RKO (cell line): ENCODE measurements around the gene ZC3H7B.
A peak's percentile ranks its signal among the peaks of the same experiment; 100 is the strongest.

Experiments
- DNase-seq: peaks from one replicate; pipeline ENCODE4 v3.0.0-alpha.2; 2016; ENCODE audit warnings: low spot score

ZC3H7B gene

DNA sequence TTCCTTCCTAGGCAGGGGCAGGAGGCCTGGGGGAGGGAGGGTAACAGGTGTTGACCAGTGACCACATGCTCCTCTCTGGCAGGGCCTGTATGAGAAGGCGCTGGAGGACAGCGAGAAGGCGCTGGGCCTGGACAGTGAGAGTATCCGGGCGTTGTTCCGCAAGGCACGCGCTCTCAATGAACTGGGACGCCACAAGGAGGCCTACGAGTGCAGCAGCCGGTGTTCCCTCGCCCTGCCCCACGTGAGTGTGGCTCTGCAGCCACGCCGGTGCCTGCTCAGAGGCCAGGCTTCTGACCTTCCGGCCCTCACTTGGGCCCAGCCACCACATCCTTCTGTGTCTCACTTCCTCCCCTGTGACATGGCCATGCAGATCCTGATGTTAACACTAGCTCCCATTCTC is 25.8 kb downstream of the ZC3H7B start:
- no peak for DNase-seq

DNA sequence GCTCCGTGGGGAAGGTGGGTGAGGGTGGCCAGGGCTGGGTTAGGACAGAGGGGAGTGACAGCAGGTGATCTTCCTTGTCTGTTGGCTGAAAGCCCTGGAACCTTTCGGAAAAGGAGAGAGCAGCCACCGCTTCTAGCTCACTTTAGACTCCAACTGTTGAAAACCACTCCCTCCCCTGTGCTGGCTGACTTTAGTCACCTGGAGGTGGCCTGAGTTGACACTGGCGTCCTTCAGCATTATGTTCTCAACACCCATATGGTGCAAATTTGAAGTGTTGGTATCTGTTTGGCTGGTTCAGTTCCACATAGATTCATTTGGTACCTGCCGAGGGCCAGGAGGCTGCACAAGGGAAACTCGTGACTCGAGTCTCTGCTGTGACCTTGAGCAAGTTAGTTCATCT is 28.8 kb downstream of the ZC3H7B start:
- no peak for DNase-seq

- DNase-seq = no peak
Measured at GRCh38 chr22:41332217-41332939, 31.1 kb downstream of the ZC3H7B start.

DNA sequence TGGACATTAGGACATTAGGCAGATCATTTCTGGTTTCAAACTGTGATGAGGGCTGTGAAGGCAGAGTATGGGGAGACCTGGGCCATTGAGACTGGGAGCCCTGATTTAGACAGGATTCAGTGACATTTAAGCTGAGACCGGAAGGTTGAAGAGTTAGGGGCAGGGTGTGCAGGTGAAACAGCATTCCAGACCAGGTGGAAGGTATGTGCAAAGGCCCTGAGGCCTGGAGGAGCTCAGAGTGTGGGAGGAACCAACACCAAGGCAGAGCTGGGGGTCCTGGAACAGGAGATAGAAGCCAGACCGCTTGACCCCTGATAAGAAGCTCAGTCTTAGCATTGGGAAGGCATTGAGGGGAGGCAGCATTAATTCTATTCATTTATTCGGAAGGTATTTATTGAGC is 32.5 kb downstream of the ZC3H7B start:
- DNase-seq = no peak

- no peak for DNase-seq
Measured at GRCh38 chr22:41334215-41334614, 32.9 kb downstream of the ZC3H7B start.

DNA sequence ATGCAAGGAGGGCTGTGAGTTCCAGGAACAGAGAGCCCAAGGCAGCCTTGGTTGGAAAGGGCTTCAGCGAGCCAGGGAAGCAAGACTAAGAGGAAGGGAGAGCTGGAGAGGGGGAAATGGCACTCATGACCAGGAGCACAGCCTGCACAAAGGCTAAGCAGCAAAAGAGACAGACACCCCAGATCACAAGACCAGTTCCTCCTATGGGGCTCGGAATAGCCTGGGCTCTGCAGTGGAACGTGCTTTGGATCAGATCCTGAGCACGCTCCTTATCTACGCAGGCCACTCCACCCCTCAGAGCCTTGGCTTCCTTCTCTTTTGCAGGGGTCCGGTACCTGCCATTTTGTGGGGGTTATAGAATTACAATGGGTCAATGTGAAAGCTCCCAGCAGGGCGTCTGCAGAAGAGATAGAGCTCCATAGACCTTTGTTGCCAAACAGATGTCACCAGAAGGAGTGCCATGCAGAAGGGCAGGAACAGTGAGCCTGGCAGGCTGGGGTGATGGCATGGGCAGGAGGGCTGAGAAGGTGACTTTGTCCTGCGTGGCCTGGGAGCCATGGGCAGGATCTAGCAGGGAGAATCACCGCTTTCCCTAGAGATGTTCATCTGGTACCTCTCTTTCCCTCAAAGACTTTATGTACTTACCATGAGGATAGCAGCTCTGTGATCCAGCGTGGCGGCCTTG is 33.8 kb downstream of the ZC3H7B start:
- DNase-seq = no peak

- DNase-seq = no peak
Measured at GRCh38 chr22:41338614-41339212, 37.4 kb downstream of the ZC3H7B start.

DNA sequence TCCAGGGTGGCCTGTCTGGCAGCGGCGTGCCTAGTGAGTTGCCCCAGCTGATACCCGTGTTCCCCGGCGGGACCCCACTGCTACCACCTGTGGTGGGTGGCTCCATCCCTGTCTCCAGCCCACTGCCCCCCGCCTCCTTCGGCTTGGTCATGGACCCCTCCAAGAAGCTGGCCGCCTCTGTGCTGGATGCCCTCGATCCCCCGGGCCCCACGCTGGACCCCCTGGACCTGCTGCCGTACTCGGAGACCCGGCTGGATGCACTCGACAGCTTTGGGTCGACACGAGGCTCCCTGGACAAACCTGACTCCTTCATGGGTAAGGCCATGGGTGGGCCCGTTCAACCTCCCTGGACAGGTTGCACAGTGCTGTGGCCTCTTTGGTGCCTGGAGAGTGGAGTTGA is 38.5 kb downstream of the ZC3H7B start:
- no peak for DNase-seq

- no peak for DNase-seq
Measured at GRCh38 chr22:41340357-41340756, 39.0 kb downstream of the ZC3H7B start.

GRCh38 chr22:41341012-41341411 is 39.7 kb downstream of the ZC3H7B start:
- no peak for DNase-seq

DNA sequence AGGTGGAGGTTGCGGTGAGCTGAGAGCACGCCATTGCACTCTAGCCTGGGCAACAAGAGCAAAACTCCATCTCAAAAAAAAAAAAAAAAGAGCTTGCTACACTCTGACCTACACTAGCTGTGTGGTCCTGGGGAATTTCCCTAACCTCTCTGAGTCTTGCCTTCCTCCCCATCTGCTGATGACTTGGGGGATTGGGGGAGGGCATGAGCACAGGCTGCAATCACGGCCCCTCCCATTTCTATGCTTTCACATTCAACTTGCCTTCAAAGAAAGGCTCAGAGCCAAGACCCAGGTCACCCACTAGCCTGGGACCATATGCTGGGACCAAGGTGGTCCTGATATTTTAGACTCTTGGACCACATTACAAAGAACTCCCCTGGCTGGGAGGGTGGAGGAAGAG is 40.7 kb downstream of the ZC3H7B start:
- no peak for DNase-seq

- no peak for DNase-seq
Measured at GRCh38 chr22:41343300-41343699, 42.0 kb downstream of the ZC3H7B start.

GRCh38 chr22:41343717-41344116 is 42.4 kb downstream of the ZC3H7B start:
- DNase-seq = no peak

DNA sequence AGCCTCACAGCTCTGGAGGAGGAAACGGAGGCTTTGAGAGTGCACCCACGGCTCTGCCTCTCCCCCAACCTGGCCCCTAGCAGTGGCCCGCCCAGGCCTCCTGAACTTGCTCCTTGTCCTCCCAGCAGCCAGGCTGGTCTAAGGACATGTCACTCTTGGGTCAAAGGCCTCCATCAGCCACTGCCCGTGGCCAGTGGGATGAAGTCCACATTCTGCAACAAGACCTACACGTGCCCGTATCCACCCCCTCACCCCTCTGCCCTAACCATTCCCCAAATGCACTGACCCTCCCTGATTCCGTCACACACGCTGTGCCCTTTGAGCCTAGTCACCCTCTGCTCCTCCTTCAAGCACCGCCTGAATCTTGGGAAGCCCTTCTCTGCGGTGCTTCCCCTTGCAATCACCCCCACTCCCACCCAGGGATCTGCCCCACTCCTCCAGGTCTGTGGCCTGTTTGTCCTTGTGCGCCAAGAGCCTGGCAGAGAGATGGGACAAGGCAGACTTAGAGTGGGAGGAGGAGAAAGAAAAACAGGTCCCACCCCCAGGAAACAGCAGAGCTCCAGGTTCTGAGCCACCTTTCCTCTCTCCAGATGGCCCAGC is 43.0 kb downstream of the ZC3H7B start:
- no peak for DNase-seq

DNA sequence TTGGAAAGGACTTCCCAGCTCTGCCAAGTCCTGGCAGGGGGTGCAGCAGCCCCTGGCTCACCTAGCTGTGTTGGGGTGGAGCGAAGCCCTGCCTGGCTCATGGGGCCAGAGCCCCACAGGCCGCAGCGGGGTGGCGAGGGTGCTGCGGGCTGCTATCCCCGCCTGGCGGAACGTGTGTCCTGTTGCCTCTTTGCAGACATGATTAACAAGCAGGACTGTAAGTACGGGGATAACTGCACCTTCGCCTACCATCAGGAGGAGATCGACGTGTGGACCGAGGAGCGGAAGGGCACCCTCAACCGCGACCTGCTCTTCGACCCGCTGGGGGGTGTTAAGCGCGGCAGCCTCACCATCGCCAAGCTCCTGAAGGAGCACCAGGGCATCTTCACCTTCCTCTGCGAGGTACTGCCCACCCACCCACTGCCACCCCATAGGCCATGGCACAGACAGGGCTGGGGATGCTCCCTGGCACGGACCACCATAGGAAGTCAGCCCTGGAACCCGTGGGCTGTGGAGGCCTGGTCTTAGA is 44.5 kb downstream of the ZC3H7B start:
- no peak for DNase-seq

- no peak for DNase-seq
Measured at GRCh38 chr22:41347066-41347859, 45.9 kb downstream of the ZC3H7B start.

DNA sequence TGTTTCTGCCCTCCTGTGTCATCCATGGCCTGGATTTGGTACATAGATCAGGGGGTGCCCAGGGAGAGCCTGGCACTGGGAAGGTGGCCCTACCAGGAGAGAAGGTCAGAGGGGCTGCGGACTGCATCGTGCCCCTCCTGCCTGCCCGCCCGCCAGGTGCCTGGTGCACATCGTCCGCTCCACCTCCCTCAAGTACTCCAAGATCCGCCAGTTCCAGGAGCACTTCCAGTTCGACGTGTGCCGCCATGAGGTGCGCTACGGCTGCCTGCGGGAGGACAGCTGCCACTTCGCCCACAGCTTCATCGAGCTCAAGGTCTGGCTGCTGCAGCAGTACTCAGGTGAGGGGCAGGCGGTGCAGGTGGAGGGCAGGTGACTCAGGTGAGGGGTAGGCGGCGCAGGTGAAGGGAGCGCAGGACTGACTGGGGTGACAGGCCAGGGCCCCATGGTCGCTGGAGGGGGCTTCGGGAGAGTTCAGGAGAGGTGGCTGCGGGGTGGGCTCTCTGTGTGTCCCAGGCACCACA is 47.7 kb downstream of the ZC3H7B start:
- no peak for DNase-seq

DNA sequence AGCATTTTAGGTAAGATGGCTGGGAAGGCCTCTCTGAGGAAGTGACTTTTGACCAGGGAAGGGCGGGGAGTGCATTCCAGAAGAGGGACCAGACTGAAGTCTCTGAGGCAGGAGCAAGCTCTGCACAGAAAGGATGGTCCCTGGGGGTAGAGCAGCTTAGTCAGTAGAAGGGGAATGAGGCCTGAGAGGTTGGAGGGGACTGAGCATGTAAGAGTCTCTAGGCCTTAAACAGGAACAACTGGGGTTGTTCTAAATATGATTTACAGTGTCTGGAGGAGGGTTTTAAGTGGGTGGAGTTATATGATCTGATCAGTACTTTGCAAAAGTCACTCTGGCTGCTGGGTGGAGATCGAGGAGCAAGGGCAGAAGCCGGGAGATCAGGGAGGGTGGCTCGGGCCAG is 48.8 kb downstream of the ZC3H7B start:
- no peak for DNase-seq

DNA sequence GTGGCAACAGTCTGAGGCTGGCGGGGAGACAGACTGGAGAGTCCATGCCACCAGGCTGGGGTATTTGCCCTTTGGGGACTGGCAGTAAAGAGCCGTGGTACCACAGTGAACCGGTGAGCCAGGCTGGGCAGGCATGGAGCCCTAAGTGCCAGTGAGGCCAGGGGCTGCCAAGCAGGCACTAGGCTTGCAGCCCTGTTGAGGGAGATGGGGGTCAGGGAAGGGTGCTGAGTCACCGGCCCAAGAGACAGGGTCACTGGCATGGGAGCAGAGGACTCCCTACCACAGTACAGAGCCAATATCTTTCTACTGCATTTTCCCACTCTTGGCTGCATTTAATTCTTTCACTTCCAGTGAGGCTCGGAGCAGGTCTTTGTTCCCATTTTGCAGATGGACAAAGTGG is 49.7 kb downstream of the ZC3H7B start:
- no peak for DNase-seq

DNA sequence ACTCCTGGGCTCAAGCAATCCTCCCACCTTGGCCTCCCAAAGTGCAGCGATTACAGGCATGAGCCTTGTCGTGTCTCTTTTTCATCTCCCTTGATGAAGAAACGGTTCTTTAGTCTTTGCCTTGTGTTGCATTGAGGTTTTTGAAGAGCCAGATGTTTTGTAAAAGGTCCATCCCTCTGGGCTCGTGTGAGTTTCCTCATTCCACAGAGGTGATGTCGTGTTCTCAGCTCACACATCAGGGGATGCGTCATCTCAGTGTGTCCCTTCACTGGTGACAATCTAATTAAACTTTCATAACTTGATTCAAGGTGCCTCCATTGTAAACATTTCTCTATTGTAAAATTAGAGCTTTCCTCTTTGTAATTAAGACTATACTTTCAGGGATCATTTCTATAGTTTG is 50.7 kb downstream of the ZC3H7B start:
- DNase-seq = peak; percentile 33

DNA sequence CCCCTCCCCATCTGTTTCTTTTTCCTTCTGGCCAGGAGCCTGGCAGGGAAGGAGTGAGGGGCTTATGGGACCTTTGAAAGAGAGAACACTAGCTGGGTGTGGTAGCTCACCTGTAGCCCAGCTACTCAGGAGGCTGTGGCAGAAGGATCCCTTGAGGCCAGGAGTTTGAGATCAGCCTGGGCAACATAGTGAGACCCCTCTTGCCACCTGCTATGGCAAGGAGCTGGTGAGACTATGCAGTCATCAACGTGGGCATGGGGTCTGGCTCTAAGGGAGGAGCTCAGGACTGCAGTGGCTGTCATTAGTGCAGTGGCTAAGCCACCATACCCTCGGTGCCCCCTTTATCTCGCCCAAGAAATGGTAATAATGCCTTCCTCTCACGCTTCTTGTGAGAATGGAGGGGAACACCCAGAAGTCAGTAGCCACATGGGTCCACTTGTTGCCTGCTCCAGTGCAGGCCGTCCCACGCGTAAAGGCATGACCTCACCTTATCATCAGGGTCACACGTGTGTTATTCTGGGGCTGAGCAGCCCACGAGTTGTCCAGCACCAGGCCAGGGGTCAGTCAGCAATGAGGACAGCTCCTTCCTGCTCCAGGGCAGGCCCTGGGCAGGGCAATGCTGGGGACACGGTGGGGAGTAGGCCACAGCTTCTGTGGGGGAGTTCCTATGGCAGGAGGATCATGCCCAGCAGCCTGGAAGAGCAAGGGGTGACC is 52.7 kb downstream of the ZC3H7B start:
- DNase-seq = no peak
